GM21825 (cell line): ENCODE data around the gene GJA8.
"Not testable (repeated sequence)": the region's sequence is repeated elsewhere in the genome, so short reads cannot be mapped to it uniquely, and the experiment has no call there.

Experiments
- ATAC-seq: cut with Tn5 transposase; IDR thresholded peaks from one replicate; pipeline ENCODE4 v1.9.1; 2021; ENCODE audit warnings: mild to moderate bottlenecking, moderate library complexity; ENCODE audit not compliant: unreplicated experiment

GJA8 gene

GRCh38 chr1:147927215-147927614 is 24.6 kb downstream of the GJA8 start:
- not testable (repeated sequence) for ATAC-seq

GRCh38 chr1:147927689-147928088 is 25.1 kb downstream of the GJA8 start:
- not testable (repeated sequence) for ATAC-seq

GRCh38 chr1:147928236-147929132 is 25.9 kb downstream of the GJA8 start, which contains the start of gene GPR89B:
Gene GPR89B (plus strand): TSS chr1:147928420. CDS start chr1:147928537, 117 bp downstream.
- ATAC-seq, result peak; percentile 97

- not testable (repeated sequence) for ATAC-seq
These were observed 28.5 kb downstream of the GJA8 start for GRCh38 chr1:147931137-147931536.

GRCh38 chr1:147935296-147935695 is 32.7 kb downstream of the GJA8 start:
- ATAC-seq, result not testable (repeated sequence)

GRCh38 chr1:147940456-147940855 is 37.9 kb downstream of the GJA8 start:
- ATAC-seq, result not testable (repeated sequence)

- ATAC-seq, result not testable (repeated sequence)
These were observed 40.0 kb downstream of the GJA8 start for GRCh38 chr1:147942563-147942962.

- ATAC-seq, result not testable (repeated sequence)
These were observed 46.9 kb downstream of the GJA8 start for GRCh38 chr1:147949517-147949916.
